Measurements from ENCODE around the gene FAM163B. TPM values are rescaled to one million over a fixed set of nuclear protein-coding genes. Genes with fewer than 3 reads are reported as not detected.

Gene FAM163B
- total and polyA plus RNA-seq, 2 donors (not counting 3 experiments of a cell fraction or from before 2014, with no cell fraction given), result not detected

- BruUV-seq (replicated peaks), result no TSS peak
- FAIRE-seq (no peak), DNase-seq (ENCODE audit: low read depth, low spot score) (no peak)
- no peak for TF ChIP-seq MYC (IDR thresholded peaks at IDR 0.05; ENCODE audit: low read depth, low read length)
- TF ChIP-seq POLR2A (IDR thresholded peaks at IDR 0.05; ENCODE audit: low read depth, low read length), result no peak
- no peak for TF ChIP-seq GATA2 (IDR thresholded peaks at IDR 0.05; ENCODE audit: insufficient read depth, insufficient read length, low read depth, low read length)
- no peak for TF ChIP-seq MAX (IDR thresholded peaks at IDR 0.05; ENCODE audit: insufficient read depth, insufficient read length)
- TF ChIP-seq EZH2 (IDR thresholded peaks at IDR 0.05; ENCODE audit: borderline replicate concordance, low read depth, low read length, severe bottlenecking), result no peak
- no peak for TF ChIP-seq POLR2AphosphoS5 (IDR thresholded peaks at IDR 0.05; ENCODE audit: insufficient read depth, low read depth, low read length)
- TF ChIP-seq FOS (IDR thresholded peaks at IDR 0.05; ENCODE audit: borderline replicate concordance, insufficient read depth, low read length), result no peak
- no peak for TF ChIP-seq CTCF (IDR thresholded peaks at IDR 0.05; ENCODE audit: extremely low read depth in 1 of 2, insufficient read depth in 1 of 2, low read depth in 1 of 2, low read length in 2 of 2)
- no peak for TF ChIP-seq JUN (IDR thresholded peaks at IDR 0.05; ENCODE audit: borderline replicate concordance, insufficient read depth, insufficient read length, low read depth)
- H3K9me1 ChIP-seq (replicated peaks; ENCODE audit: control insufficient read depth, extremely low read depth, insufficient read depth, low read length), result no peaks in the 10 kb centered on the region
- ChIA-PET POLR2A (no interaction called here), CTCF (no interaction called here)
- H3K9me3 ChIP-seq (replicated peaks; ENCODE audit: control insufficient read depth, insufficient read depth, low read length), result no peaks in the 10 kb centered on the region
- no peak overlapping the region for H3K9ac ChIP-seq (replicated peaks; ENCODE audit: extremely low read depth, insufficient read depth, low read length)
- peaks cover 3 to 4% of the 10 kb centered on the region in 2 experiments for H3K27me3 ChIP-seq (ENCODE audit: control insufficient read depth in 2 of 2, insufficient read depth in 2 of 2, low read length in 2 of 2)
- intact Hi-C loops (cut with micrococcal nuclease) (no loop called here), dilution Hi-C loops (cut with MboI; ENCODE audit: extremely low pct_ligation_motif_present, low sequenced_read_pairs) (no loop called here)
- no peak overlapping the region for H3K4me2 ChIP-seq (ENCODE audit: insufficient read depth, low read length)
- no peak overlapping the region for H3K4me3 ChIP-seq (replicated peaks in 1 of 3; ENCODE audit: insufficient read depth in 1 of 3, low read depth in 1 of 3, low read length in 3 of 3)
- no peaks in the 10 kb centered on the region for H4K20me1 ChIP-seq (replicated peaks; ENCODE audit: control insufficient read depth, extremely low read depth, insufficient read depth, low read length)
- no peaks in the 10 kb centered on the region for H3K4me1 ChIP-seq (ENCODE audit: control insufficient read depth, extremely low read depth, insufficient read depth, low read length)
- H3K36me3 ChIP-seq (ENCODE audit: control insufficient read depth in 2 of 2, extremely low read depth in 1 of 2, insufficient read depth in 2 of 2, low read length in 2 of 2), result no peaks in the 10 kb centered on the region
- H3K79me2 ChIP-seq (ENCODE audit: control insufficient read depth, insufficient read depth, low read length), result no peaks in the 10 kb centered on the region
- H2AFZ ChIP-seq (ENCODE audit: low read depth, low read length), result no peak overlapping the region
- H3K27ac ChIP-seq (ENCODE audit: insufficient read depth, low read depth, low read length), result no peak overlapping the region
These were observed 13.4 kb upstream of the FAM163B start for GRCh38 chr9:133622555-133622954.

All from endothelial cell of umbilical vein (primary cell).